K562 (cell line): ENCODE data around the gene ADAMTS20.

Experiments used
- ESRRB ChIP-seq: fragments of 250-450 bp; sonication (Bioruptor Pico); IDR thresholded peaks from 2 replicates; pipeline ENCODE4 v1.5.0; 2020; ENCODE audit warnings: mild to moderate bottlenecking, moderate library complexity, borderline replicate concordance
- IRF9 ChIP-seq: fragments of 450-650 bp; IDR thresholded peaks from 2 replicates; pipeline ENCODE4 v1.6.1; 2016; ENCODE audit warnings: missing biosample characterization, missing genetic modification characterization
- POLR2AphosphoS5 ChIP-seq: IDR thresholded peaks from 2 replicates; pipeline ENCODE4 v1.6.1; 2011; ENCODE audit warnings: mild to moderate bottlenecking, low read depth, low read length, moderate library complexity; ENCODE audit not compliant: control insufficient read depth, insufficient read depth
- POU5F1 ChIP-seq: fragments of 150-350 bp; IDR thresholded peaks from 2 replicates; pipeline ENCODE4 v1.6.1; 2014; ENCODE audit warnings: borderline replicate concordance, low read length, low read depth, mild to moderate bottlenecking; ENCODE audit not compliant: partially characterized antibody
- PREB ChIP-seq: sonication (generic); formaldehyde crosslinking; IDR thresholded peaks from 2 replicates; pipeline ENCODE4 v1.8.1; 2023; ENCODE audit warnings: mild to moderate bottlenecking, missing genetic modification reagents
- SMARCA4 ChIP-seq: fragments of 450-650 bp; IDR thresholded peaks from 2 replicates; pipeline ENCODE4 v1.6.1; 2016
- SOX6 ChIP-seq: fragments of 450-650 bp; IDR thresholded peaks from 2 replicates; pipeline ENCODE4 v1.6.1; 2014; ENCODE audit warnings: mild to moderate bottlenecking
- TAF1 ChIP-seq: IDR thresholded peaks from 2 replicates; pipeline ENCODE4 v1.6.1; 2011; ENCODE audit warnings: mild to moderate bottlenecking, low read length, moderate library complexity; ENCODE audit not compliant: insufficient read depth, control insufficient read depth, severe bottlenecking; ENCODE audit errors: extremely low read depth
- XRCC4 ChIP-seq: IDR thresholded peaks from one replicate; pipeline ENCODE4 v1.6.1; 2011; ENCODE audit not compliant: insufficient read depth, insufficient read length; ENCODE audit errors: extremely low read depth
- ZNF143 ChIP-seq: sonication (generic); formaldehyde crosslinking; IDR thresholded peaks from 2 replicates; pipeline ENCODE4 v1.9.0; 2022; ENCODE audit warnings: mild to moderate bottlenecking, missing genetic modification reagents
- ZNF274 ChIP-seq: IDR thresholded peaks from 2 replicates; pipeline ENCODE4 v1.6.1; 2011; ENCODE audit warnings: low read depth, mild to moderate bottlenecking, low read length, moderate library complexity, borderline replicate concordance
- ZNF57 ChIP-seq: fragments of 450-650 bp; formaldehyde crosslinking; IDR thresholded peaks from 2 replicates; pipeline ENCODE4 v1.4.0; 2020; ENCODE audit warnings: mild to moderate bottlenecking, moderate library complexity
- TF ChIP-seq, protein P1 (sequence below): fragments of 450-650 bp; IDR thresholded peaks from 2 replicates; pipeline ENCODE4 v1.7.0; 2016; ENCODE audit warnings: borderline replicate concordance
- TF ChIP-seq, protein P2 (sequence below): fragments of 250-450 bp; sonication (Bioruptor Pico); IDR thresholded peaks from 2 replicates; pipeline ENCODE4 v1.5.0; 2020; ENCODE audit warnings: mild to moderate bottlenecking, borderline replicate concordance

DNA sequence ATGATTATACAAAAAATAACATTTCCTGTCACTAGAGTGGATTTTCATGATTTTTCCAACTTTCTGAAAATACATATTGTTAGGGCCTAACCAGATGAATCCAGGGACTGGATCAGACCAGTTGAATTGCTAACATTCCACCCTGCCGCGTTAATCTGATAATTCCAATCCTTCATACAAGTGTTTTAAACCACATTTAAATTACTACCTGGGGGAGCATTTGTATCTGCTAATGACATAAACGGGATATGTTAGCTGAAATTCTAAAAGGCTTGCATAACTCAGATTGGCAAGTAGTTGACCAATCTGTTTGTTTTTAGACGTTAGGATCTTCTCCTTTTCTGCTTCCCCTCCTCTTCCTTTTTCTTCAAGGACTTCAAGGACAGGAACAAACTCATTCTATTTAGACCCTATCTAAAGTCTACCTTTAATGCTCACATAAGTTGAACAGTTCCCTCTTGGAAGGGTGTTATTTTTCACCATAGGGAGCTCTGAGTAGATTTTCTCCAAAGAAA lies 239.0 kb downstream of the ADAMTS20 start:
- TF ChIP-seq ZNF57 (CRISPR knock-in tag) (no peak), ESRRB (CRISPR knock-in tag) (no peak), POLR2AphosphoS5 (no peak), PREB (no peak), SMARCA4 (no peak), ZNF143 (no peak), IRF9 (no peak), POU5F1 (no peak), ZNF274 (no peak), SOX6 (no peak), XRCC4 (no peak), TAF1 (no peak)
- TF ChIP-seq, protein P1, sequence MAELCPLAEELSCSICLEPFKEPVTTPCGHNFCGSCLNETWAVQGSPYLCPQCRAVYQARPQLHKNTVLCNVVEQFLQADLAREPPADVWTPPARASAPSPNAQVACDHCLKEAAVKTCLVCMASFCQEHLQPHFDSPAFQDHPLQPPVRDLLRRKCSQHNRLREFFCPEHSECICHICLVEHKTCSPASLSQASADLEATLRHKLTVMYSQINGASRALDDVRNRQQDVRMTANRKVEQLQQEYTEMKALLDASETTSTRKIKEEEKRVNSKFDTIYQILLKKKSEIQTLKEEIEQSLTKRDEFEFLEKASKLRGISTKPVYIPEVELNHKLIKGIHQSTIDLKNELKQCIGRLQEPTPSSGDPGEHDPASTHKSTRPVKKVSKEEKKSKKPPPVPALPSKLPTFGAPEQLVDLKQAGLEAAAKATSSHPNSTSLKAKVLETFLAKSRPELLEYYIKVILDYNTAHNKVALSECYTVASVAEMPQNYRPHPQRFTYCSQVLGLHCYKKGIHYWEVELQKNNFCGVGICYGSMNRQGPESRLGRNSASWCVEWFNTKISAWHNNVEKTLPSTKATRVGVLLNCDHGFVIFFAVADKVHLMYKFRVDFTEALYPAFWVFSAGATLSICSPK: no peak
- TF ChIP-seq, protein P2, sequence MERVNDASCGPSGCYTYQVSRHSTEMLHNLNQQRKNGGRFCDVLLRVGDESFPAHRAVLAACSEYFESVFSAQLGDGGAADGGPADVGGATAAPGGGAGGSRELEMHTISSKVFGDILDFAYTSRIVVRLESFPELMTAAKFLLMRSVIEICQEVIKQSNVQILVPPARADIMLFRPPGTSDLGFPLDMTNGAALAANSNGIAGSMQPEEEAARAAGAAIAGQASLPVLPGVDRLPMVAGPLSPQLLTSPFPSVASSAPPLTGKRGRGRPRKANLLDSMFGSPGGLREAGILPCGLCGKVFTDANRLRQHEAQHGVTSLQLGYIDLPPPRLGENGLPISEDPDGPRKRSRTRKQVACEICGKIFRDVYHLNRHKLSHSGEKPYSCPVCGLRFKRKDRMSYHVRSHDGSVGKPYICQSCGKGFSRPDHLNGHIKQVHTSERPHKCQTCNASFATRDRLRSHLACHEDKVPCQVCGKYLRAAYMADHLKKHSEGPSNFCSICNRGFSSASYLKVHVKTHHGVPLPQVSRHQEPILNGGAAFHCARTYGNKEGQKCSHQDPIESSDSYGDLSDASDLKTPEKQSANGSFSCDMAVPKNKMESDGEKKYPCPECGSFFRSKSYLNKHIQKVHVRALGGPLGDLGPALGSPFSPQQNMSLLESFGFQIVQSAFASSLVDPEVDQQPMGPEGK (CRISPR knock-in tag): no peak
